CD4-positive, alpha-beta memory T cell (primary cell): ENCODE results near the gene CAB39. TPM values are rescaled to one million over a fixed set of nuclear protein-coding genes. Genes with fewer than 3 reads are reported as not detected.

ENCODE experiments used
- CTCF ChIA-PET: fragments of 350-600 bp; sonication (Branson Sonifier 250); formaldehyde crosslinking; loops from one replicate; lab custom pipeline; 2021; ENCODE audit warnings: inconsistent platforms; ENCODE audit not compliant: partially characterized antibody; lab: Charles Lee
- POLR2A ChIA-PET: fragments of 350-600 bp; sonication (Branson Sonifier 250); formaldehyde crosslinking; loops from one replicate; lab custom pipeline; 2021; ENCODE audit not compliant: partially characterized antibody; lab: Charles Lee
- DNase-seq, 5 donors: peaks; one replicate each; pipeline versions ENCODE4 v3.0.0 to v3.0.0-alpha.2; 2020 to 2022; ENCODE audit warnings: mixed read lengths in 1 of 5
- H3K27ac ChIP-seq: one replicate; pipeline ENCODE4 v1.7.0; 2013; ENCODE audit warnings: low read depth, low read length
- H3K27me3 ChIP-seq: 2 replicates; pipeline ENCODE4 v1.7.0; 2013; ENCODE audit warnings: mild to moderate bottlenecking, low read length, moderate library complexity; ENCODE audit not compliant: insufficient read depth
- H3K36me3 ChIP-seq: 2 replicates; pipeline ENCODE4 v1.7.0; 2013; ENCODE audit warnings: mild to moderate bottlenecking, low read length, moderate library complexity; ENCODE audit not compliant: insufficient read depth
- H3K4me1 ChIP-seq: 2 replicates; pipeline ENCODE4 v1.7.0; 2013; ENCODE audit warnings: mild to moderate bottlenecking, low read length, moderate library complexity; ENCODE audit not compliant: insufficient read depth
- H3K4me3 ChIP-seq, 2 donors: one replicate each; pipeline ENCODE4 v1.7.0; 2013; ENCODE audit warnings: low read length in 2 of 2, mild to moderate bottlenecking in 1 of 2
- H3K9me3 ChIP-seq, 2 donors: one replicate each; pipeline ENCODE4 v1.7.0; 2013; ENCODE audit warnings: low read length in 2 of 2, control low read depth in 1 of 2; ENCODE audit not compliant: control insufficient read depth in 1 of 2
- H3K27ac Mint-ChIP-seq, 7 donors: one replicate each; pipeline ENCODE4 v1.8.0; 2020 to 2021; ENCODE audit warnings: mixed read lengths in 7 of 7, mild to moderate bottlenecking in 6 of 7, inconsistent platforms in 3 of 7, moderate library complexity in 3 of 7
- H3K27me3 Mint-ChIP-seq, 2 donors: one replicate each; pipeline ENCODE4 v1.8.0; 2020 to 2021; ENCODE audit warnings: mixed read lengths in 2 of 2
- H3K36me3 Mint-ChIP-seq, 2 donors: one replicate each; pipeline ENCODE4 v1.8.0; 2020 to 2021; ENCODE audit warnings: mixed read lengths in 2 of 2, inconsistent platforms in 1 of 2, mild to moderate bottlenecking in 1 of 2
- H3K4me1 Mint-ChIP-seq, 4 donors: one replicate each; pipeline ENCODE4 v1.8.0; 2020 to 2021; ENCODE audit warnings: mixed read lengths in 4 of 4, mild to moderate bottlenecking in 1 of 4
- H3K4me3 Mint-ChIP-seq, 8 donors: one replicate each; pipeline ENCODE4 v1.8.0; 2020 to 2021; ENCODE audit warnings: mixed read lengths in 8 of 8, mild to moderate bottlenecking in 7 of 8, moderate library complexity in 6 of 8, inconsistent platforms in 3 of 8
- H3K9me3 Mint-ChIP-seq, 8 donors: one replicate each; pipeline ENCODE4 v1.8.0; 2020 to 2021; ENCODE audit warnings: mixed read lengths in 8 of 8, mild to moderate bottlenecking in 5 of 8, inconsistent platforms in 3 of 8, moderate library complexity in 1 of 8
- intact Hi-C: fragments of 100-400 bp; cut with micrococcal nuclease; formaldehyde crosslinking; loops from one replicate; pipeline ENCODE4 v1.15.1; 2023
- polyA plus RNA-seq, 2 donors: library from polyadenylated mRNA; unstranded; fragments of 300-500 nt; fragmentation: Illumina TruSeq; gene quantifications; one replicate each; pipeline ENCODE4 v1.2.3, GENCODE V29; 2021
- total RNA-seq, 2 experiments: library from RNA; stranded (reverse); gene quantifications; one replicate each; pipeline ENCODE4 v1.2.3, GENCODE V29; 2021

Gene CAB39
- total and polyA plus RNA-seq, 4 experiments from 2014 or later: 80.8 to 115 (median 100) TPM

- H3K4me3 ChIP-seq: no peak overlapping the region
- H3K27me3 Mint-ChIP-seq: no peaks in the 10 kb centered on the region
- no peaks in the 10 kb centered on the region for H3K36me3 ChIP-seq
- intact Hi-C loops: no loop called here
- no peak for DNase-seq
- H3K9me3 Mint-ChIP-seq: no peaks in the 10 kb centered on the region
- no peak overlapping the region for H3K27ac ChIP-seq
- H3K27me3 ChIP-seq: no peaks in the 10 kb centered on the region
- H3K27ac Mint-ChIP-seq: peak overlapping the region in 5 of 7 donors; percentile 1 to 64 (median 46)
- peaks cover 69% of the 10 kb centered on the region for H3K4me1 ChIP-seq
- H3K36me3 Mint-ChIP-seq: peaks cover 23 to 24% of the 10 kb centered on the region in 2 donors
- H3K4me1 Mint-ChIP-seq: peaks cover 64 to 90% (median 75%) of the 10 kb centered on the region in 4 donors
- peak overlapping the region in 2 of 8 donors; percentile 3 to 41 for H3K4me3 Mint-ChIP-seq
- no peaks in the 10 kb centered on the region for H3K9me3 ChIP-seq
- POLR2A ChIA-PET: interaction anchor here (1.1 kb wide), 1 partner anchor 28 kb away, joined by 3 read pairs; no protein-coding TSS in a partner anchor
- CTCF ChIA-PET: interaction anchor here (0.7 to 1.3 kb wide), 4 partner anchors 13 to 47 kb away, joined by 3 to 6 read pairs (median 3); no protein-coding TSS in a partner anchor
Observed at GRCh38 chr2:230751062-230751461, 38.4 kb downstream of the CAB39 start.

GRCh38 chr2:230754200-230754599 is 41.6 kb downstream of the CAB39 start:
- H3K4me3 Mint-ChIP-seq: no peak overlapping the region

GRCh38 chr2:230757476-230757875 is 44.8 kb downstream of the CAB39 start:
- POLR2A ChIA-PET: interaction anchor here (0.9 to 1.2 kb wide), 2 partner anchors 24 to 43 kb away, joined by 3 to 6 read pairs; no protein-coding TSS in a partner anchor

More at GRCh38 chr2:230754200-230754599, 41.6 kb downstream of the CAB39 start:
- POLR2A ChIA-PET: interaction anchor here (0.8 kb wide), 1 partner anchor 25 kb away, joined by 3 read pairs; no protein-coding TSS in a partner anchor
- Mint-ChIP-seq H3K4me1 (peaks cover 68 to 93% (median 77%) of the 10 kb centered on the region in 4 donors), H3K27ac (no peak overlapping the region), H3K27me3 (no peaks in the 10 kb centered on the region), H3K9me3 (no peaks in the 10 kb centered on the region), H3K36me3 (peaks cover 18 to 19% of the 10 kb centered on the region in 2 donors)
- Histone ChIP-seq H3K4me3 (no peak overlapping the region), H3K4me1 (peaks cover 73% of the 10 kb centered on the region), H3K9me3 (no peaks in the 10 kb centered on the region), H3K36me3 (no peaks in the 10 kb centered on the region), H3K27me3 (no peaks in the 10 kb centered on the region), H3K27ac (no peak overlapping the region)
- DNase-seq: no peak
- intact Hi-C loops: no loop called here
- CTCF ChIA-PET: no interaction called here

GRCh38 chr2:230758566-230759480 is 46.2 kb downstream of the CAB39 start:
- peaks cover 53% of the 10 kb centered on the region for H3K4me1 ChIP-seq
- ChIA-PET POLR2A (interaction anchor here (0.8 kb wide), 1 partner anchor 45 kb away, joined by 3 read pairs; no protein-coding TSS in a partner anchor), CTCF (interaction anchor here (1.0 to 1.4 kb wide), 4 partner anchors 28 to 65 kb away, joined by 3 to 4 read pairs (median 4); no protein-coding TSS in a partner anchor)
- no peaks in the 10 kb centered on the region for H3K9me3 ChIP-seq
- no peaks in the 10 kb centered on the region for H3K27me3 ChIP-seq
- H3K27me3 Mint-ChIP-seq: no peaks in the 10 kb centered on the region
- no peak for DNase-seq
- H3K4me1 Mint-ChIP-seq: peaks cover 56 to 70% (median 63%) of the 10 kb centered on the region in 4 donors
- H3K9me3 Mint-ChIP-seq: no peaks in the 10 kb centered on the region
- intact Hi-C loops: no loop called here
- peak overlapping the region in 6 of 8 donors; percentile 2 to 57 (median 43) for H3K4me3 Mint-ChIP-seq
- H3K4me3 ChIP-seq: no peak overlapping the region
- peaks cover 13% of the 10 kb centered on the region for H3K36me3 ChIP-seq
- H3K27ac Mint-ChIP-seq: peak overlapping the region; percentile 19 to 87 (median 74)
- peaks cover 25 to 39% of the 10 kb centered on the region in 2 donors for H3K36me3 Mint-ChIP-seq
- no peak overlapping the region for H3K27ac ChIP-seq

More at GRCh38 chr2:230757476-230757875, 44.8 kb downstream of the CAB39 start:
- no peak for DNase-seq
- Histone ChIP-seq H3K36me3 (peaks cover 13% of the 10 kb centered on the region), H3K4me3 (no peak overlapping the region), H3K27ac (no peak overlapping the region), H3K27me3 (no peaks in the 10 kb centered on the region), H3K9me3 (no peaks in the 10 kb centered on the region), H3K4me1 (peaks cover 54% of the 10 kb centered on the region)
- peaks cover 30 to 39% of the 10 kb centered on the region in 2 donors for H3K36me3 Mint-ChIP-seq
- intact Hi-C loops: no loop called here
- peak overlapping the region in 6 of 7 donors; percentile 17 to 70 (median 57) for H3K27ac Mint-ChIP-seq
- no peaks in the 10 kb centered on the region for H3K9me3 Mint-ChIP-seq
- CTCF ChIA-PET: interaction anchor here (1.3 to 1.8 kb wide), 2 partner anchors 41 to 43 kb away, joined by 3 to 6 read pairs; no protein-coding TSS in a partner anchor
- H3K4me3 Mint-ChIP-seq: peak overlapping the region in 2 of 8 donors; percentile 43 to 55
- H3K4me1 Mint-ChIP-seq: peaks cover 63 to 79% (median 70%) of the 10 kb centered on the region in 4 donors
- H3K27me3 Mint-ChIP-seq: no peaks in the 10 kb centered on the region

- no peaks in the 10 kb centered on the region for H3K27me3 Mint-ChIP-seq
- peaks cover 53 to 68% (median 59%) of the 10 kb centered on the region in 4 donors for H3K4me1 Mint-ChIP-seq
- ChIA-PET CTCF (interaction anchor here (1.1 to 1.4 kb wide), 3 partner anchors 28 to 64 kb away, joined by 3 to 4 read pairs (median 4); no protein-coding TSS in a partner anchor), POLR2A (no interaction called here)
- Histone ChIP-seq H3K36me3 (peaks cover 13% of the 10 kb centered on the region), H3K4me1 (peaks cover 51% of the 10 kb centered on the region), H3K9me3 (no peaks in the 10 kb centered on the region), H3K27me3 (no peaks in the 10 kb centered on the region), H3K4me3 (no peak overlapping the region), H3K27ac (no peak overlapping the region)
- peak overlapping the region; percentile 57 to 91 (median 74) for H3K27ac Mint-ChIP-seq
- intact Hi-C loops: loop anchor here (5.0 kb wide), 1 partner anchor 47 kb away; the partner anchor contains the start of gene CAB39
- H3K9me3 Mint-ChIP-seq: no peaks in the 10 kb centered on the region
- peaks cover 24 to 40% of the 10 kb centered on the region in 2 donors for H3K36me3 Mint-ChIP-seq
- H3K4me3 Mint-ChIP-seq: peak overlapping the region in 3 of 8 donors; percentile 55 to 81 (median 74)
- DNase-seq: no peak
Observed at GRCh38 chr2:230759481-230760167, 47.0 kb downstream of the CAB39 start.

GRCh38 chr2:230761704-230762103 is 49.1 kb downstream of the CAB39 start:
- Histone ChIP-seq H3K4me3 (no peak overlapping the region), H3K4me1 (peaks cover 47% of the 10 kb centered on the region), H3K27me3 (no peaks in the 10 kb centered on the region), H3K9me3 (no peaks in the 10 kb centered on the region), H3K36me3 (peaks cover 19% of the 10 kb centered on the region), H3K27ac (no peak overlapping the region)
- Mint-ChIP-seq H3K36me3 (peaks cover 35 to 51% of the 10 kb centered on the region in 2 donors), H3K27me3 (no peaks in the 10 kb centered on the region), H3K9me3 (no peaks in the 10 kb centered on the region), H3K27ac (peak overlapping the region in 1 of 7 donors; percentile 36), H3K4me1 (peaks cover 45 to 64% (median 54%) of the 10 kb centered on the region in 4 donors), H3K4me3 (no peak overlapping the region)
- CTCF ChIA-PET: interaction anchor here (1.0 to 2.4 kb wide), 8 partner anchors 17 to 117 kb away, joined by 3 to 22 read pairs (median 7); no protein-coding TSS in a partner anchor
- no peak for DNase-seq
- intact Hi-C loops: loop anchor here (2.0 to 5.0 kb wide), 2 partner anchors 37 to 49 kb away; partner anchors contain the start of gene CAB39
- POLR2A ChIA-PET: interaction anchor here (0.7 to 3.7 kb wide), 3 partner anchors 39 to 100 kb away, joined by 3 to 17 read pairs (median 3); partner anchors contain the start of gene CAB39
